Measurements from ENCODE around the gene RHBDL2. TPM values are rescaled to one million over a fixed set of nuclear protein-coding genes. Genes with fewer than 3 reads are reported as not detected.

RHBDL2 gene
- total and polyA plus RNA-seq, 4 donors = 0.14 to 0.28 (median 0.17) TPM; not detected in 1

GRCh38 chr1:38859561-38860453 lies 81.8 kb downstream of the RHBDL2 start, which contains the start of gene RRAGC:
Gene RRAGC, minus strand, starts transcription at chr1:38859772. Its CDS starts 126 bp downstream, at chr1:38859646.
- H3K4me3 ChIP-seq (ENCODE audit: low read depth in 1 of 3, low read length in 3 of 3) = peak within 1 kb of the TSS; percentile 83 to 97 (median 87)
- TF ChIP-seq YY1 (IDR thresholded peaks at IDR 0.05) (peak; percentile 39), EGR1 (IDR thresholded peaks at IDR 0.05; ENCODE audit: low read depth in 2 of 2) (peak in 1 of 2 donors; percentile 64), HNF4A (conservative IDR thresholded peaks at IDR 0.05) (no peak), SP1 (IDR thresholded peaks at IDR 0.05) (peak; percentile 59), GABPA (IDR thresholded peaks at IDR 0.05 in 1 of 2, conservative IDR thresholded peaks at IDR 0.05 in 1 of 2) (peak in 1 of 2 donors; percentile 75), HNF4G (IDR thresholded peaks at IDR 0.05) (no peak), RAD21 (IDR thresholded peaks at IDR 0.05) (peak; percentile 25 to 28)
- peak; percentile 98 for DNase-seq (ENCODE audit: low spot score)
- H3K27me3 ChIP-seq (ENCODE audit: control insufficient read depth in 4 of 4, insufficient read depth in 4 of 4, low read length in 3 of 4) = no peaks in the 10 kb centered on the region
- peaks cover 4 to 12% (median 8%) of the 10 kb centered on the region in 4 donors for H3K36me3 ChIP-seq (ENCODE audit: control insufficient read depth in 4 of 4, insufficient read depth in 3 of 4, low read depth in 1 of 4, low read length in 3 of 4)
- under 1% methylated on average over 70 of the region's 70 CpGs for WGBS
- H3K9me3 ChIP-seq (ENCODE audit: control insufficient read depth in 4 of 4, low read length in 3 of 4) = no peaks in the 10 kb centered on the region
- H3K4me1 ChIP-seq (ENCODE audit: control insufficient read depth in 4 of 4, insufficient read depth in 4 of 4, low read length in 3 of 4) = peaks cover 6 to 28% (median 18%) of the 10 kb centered on the region in 4 donors
- H3K27ac ChIP-seq (ENCODE audit: low read depth in 1 of 2, low read length in 2 of 2) = peak within 1 kb of the TSS; percentile 63 to 76
- H3K9ac ChIP-seq (ENCODE audit: low read depth in 1 of 2, low read length in 2 of 2) = peak within 1 kb of the TSS; percentile 60 to 81

GRCh38 chr1:38858833-38859560 lies 82.6 kb downstream of the RHBDL2 start:
- H3K9me3 ChIP-seq (ENCODE audit: control insufficient read depth in 4 of 4, low read length in 3 of 4) = no peaks in the 10 kb centered on the region
- H3K9ac ChIP-seq (ENCODE audit: low read depth in 1 of 2, low read length in 2 of 2) = peak overlapping the region; percentile 60 to 71
- 1% methylated on average over 51 of the region's 51 CpGs for WGBS
- TF ChIP-seq NR2F2 (IDR thresholded peaks at IDR 0.05) = no peak
- TF ChIP-seq FOXA1 (IDR thresholded peaks at IDR 0.05) = no peak
- TF ChIP-seq SP1 (IDR thresholded peaks at IDR 0.05) = peak; percentile 14
- TF ChIP-seq RXRA (IDR thresholded peaks at IDR 0.05) = no peak
- no peak for TF ChIP-seq ZBTB33 (IDR thresholded peaks at IDR 0.05)
- TF ChIP-seq ATF3 (IDR thresholded peaks at IDR 0.05) = no peak
- no peak for TF ChIP-seq TAF1 (conservative IDR thresholded peaks at IDR 0.05)
- TF ChIP-seq CTCF (IDR thresholded peaks at IDR 0.05; ENCODE audit: low read depth, low read length, missing input control) = no peak
- no peak for TF ChIP-seq EGR1 (IDR thresholded peaks at IDR 0.05; ENCODE audit: low read depth in 2 of 2)
- no peaks in the 10 kb centered on the region for H3K27me3 ChIP-seq (ENCODE audit: control insufficient read depth in 4 of 4, insufficient read depth in 4 of 4, low read length in 3 of 4)
- peak; percentile 63 for DNase-seq (ENCODE audit: low spot score)
- H3K27ac ChIP-seq (ENCODE audit: low read depth in 1 of 2, low read length in 2 of 2) = peak overlapping the region; percentile 63 to 76
- peak overlapping the region; percentile 77 to 97 (median 87) for H3K4me3 ChIP-seq (ENCODE audit: low read depth in 1 of 3, low read length in 3 of 3)
- peaks cover 4 to 15% (median 10%) of the 10 kb centered on the region in 4 donors for H3K36me3 ChIP-seq (ENCODE audit: control insufficient read depth in 4 of 4, insufficient read depth in 3 of 4, low read depth in 1 of 4, low read length in 3 of 4)
- peaks cover 6 to 26% (median 18%) of the 10 kb centered on the region in 4 donors for H3K4me1 ChIP-seq (ENCODE audit: control insufficient read depth in 4 of 4, insufficient read depth in 4 of 4, low read length in 3 of 4)
